Adipose tissue (tissue), 3 donors: ENCODE measurements around the gene MUC6. TPM values are rescaled to one million over a fixed set of nuclear protein-coding genes. Genes with fewer than 3 reads are reported as not detected.

Experiments used
- H3K27ac ChIP-seq: one replicate; pipeline ENCODE4 v1.5.1; 2013; ENCODE audit warnings: low read depth, low read length
- WGBS, 3 donors: extraction: QIAGEN DNeasy Blood & Tissue Kit; methylation state at CpG; one replicate each; pipeline ENCODE4 v1.1.7; 2013; 5-methylcytosine and 5-hydroxymethylcytosine counted together
- polyA plus RNA-seq, 3 donors: library from polyadenylated mRNA; stranded (reverse); fragments of 200-250 nt; gene quantifications; one replicate each; pipeline ENCODE4 v1.2.3, GENCODE V29; 2013
- donor health status: healthy with polysubstance abuse.
- donor health status: Bipolar disorder and iron deficiency.
- donor health status: healthy.

The MUC6 gene
- polyA plus RNA-seq, 3 donors: 6.2 to 10.6 TPM; not detected in 1

DNA sequence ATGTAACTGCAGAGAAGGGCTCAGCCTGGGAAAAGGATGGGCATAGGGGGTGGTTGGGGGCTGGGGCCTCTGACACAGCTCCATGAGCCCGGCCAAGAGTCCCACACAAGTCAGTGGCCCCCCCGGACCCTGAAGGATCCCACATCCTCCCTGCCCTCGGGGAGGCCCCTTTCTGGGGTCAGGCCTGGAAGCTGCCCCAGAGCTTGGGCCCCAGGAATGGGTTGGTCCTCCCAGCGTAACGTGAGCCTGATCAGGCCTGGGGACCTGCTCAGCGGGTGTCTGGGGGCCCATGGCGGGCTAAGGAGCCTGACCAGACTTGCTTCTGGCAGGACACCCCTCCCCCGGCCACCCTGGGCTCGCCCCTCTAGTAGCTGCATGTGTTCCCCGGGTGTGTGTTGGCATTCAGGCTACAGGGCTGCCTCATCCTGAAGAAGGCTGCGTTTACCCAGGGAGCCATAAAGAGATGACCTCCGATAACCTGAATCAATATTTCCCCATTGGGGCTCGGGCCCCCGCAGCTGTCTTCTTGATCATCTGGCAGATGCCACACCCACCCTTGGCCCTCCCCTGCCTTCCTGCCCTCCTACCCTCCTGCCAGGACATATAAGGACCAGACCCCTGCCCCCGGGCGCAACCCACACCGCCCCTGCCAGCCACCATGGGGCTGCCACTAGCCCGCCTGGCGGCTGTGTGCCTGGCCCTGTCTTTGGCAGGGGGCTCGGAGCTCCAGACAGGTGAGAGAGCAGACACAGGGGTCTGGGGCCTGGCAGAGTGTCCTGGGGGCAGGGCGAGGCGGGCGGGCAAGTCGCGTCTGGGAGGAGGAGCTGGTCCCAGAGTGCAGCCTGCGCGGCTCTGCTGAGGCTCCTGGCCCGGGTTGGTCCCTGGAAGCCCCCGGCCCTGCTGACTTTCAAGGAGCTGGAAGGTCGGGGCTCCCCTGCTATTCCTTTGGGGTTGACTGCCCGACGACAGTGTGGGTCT, 38.0 kb upstream of the MUC6 start, which contains the start of gene MUC2:
Gene MUC2, plus strand, starts transcription at position 631 of the 978 bp plus-strand sequence.
- 81 to 86% (median 84%) methylated on average over 30 to 32 of the region's 32 CpGs for WGBS, 3 donors
- no peak within 1 kb of the TSS for H3K27ac ChIP-seq

DNA sequence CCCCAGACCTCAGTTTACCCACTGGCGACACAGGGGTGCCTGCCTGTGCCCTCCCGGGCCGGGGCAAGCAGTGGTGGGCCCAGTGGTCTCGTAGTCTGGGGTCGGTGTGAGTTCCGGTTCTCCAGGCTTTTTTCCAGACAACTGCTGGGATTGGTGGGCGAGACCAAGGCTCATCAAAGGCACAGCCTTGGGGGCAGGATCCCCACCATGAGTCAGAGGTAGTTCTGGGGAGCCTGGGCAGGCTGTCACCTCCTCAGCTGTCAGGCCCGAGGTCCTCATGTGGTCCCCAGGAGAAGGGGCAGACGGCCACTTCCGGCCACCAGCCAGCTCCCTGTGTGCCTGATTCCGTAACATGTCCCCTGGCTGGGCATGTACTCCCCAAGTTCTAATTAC, 37.3 kb upstream of the MUC6 start:
- WGBS, 3 donors: 85 to 86% (median 85%) methylated on average over 11 of the region's 11 CpGs

DNA sequence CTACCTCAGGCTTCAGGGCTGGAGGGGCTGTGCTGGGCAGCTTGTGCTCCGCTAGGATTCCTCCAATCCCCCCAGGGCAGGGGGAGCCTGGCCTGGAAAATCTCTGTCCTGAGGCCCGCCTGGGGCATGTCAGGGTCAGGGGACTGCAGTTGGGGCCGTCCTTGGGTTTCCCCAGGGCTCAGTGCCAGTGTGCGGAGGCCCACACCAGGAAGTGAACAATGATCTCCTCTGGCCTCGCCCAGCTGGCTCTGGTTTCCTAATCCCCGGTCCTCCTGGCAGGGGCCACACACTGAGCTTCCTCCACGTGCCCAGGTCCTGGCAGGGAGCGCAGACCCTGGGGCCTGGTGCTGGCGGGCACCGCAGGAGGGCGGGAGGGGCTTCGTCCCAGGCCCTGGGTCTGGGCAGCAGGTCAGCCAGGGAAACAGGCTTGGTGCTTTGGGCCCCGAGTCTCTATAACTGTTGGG, 36.8 kb upstream of the MUC6 start:
- WGBS, 3 donors: 20 to 24% (median 23%) methylated on average over 13 of the region's 13 CpGs
- no peak overlapping the region for H3K27ac ChIP-seq

More for the DNA sequence above, 37.3 kb upstream of the MUC6 start:
- H3K27ac ChIP-seq: no peak overlapping the region

DNA sequence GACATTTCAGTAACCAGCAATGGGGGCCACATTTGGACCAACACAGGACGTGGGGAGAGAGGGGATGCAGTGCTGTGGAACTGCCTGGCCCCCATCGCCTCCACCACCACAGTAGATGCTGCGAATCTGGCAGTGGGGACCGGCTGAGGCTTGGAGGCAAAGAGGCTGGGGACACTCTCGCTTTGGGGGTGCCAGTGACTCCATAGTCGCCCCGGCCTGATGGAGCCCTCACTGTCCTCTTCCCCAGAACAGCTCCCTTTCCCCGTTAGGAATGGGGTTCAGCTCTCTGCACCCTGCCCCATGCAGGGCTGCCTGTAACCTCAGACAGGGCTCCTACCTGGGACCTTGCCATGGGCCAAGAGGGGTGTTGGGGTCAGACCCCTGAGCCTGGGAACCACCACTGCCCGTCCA, 36.3 kb upstream of the MUC6 start:
- H3K27ac ChIP-seq: no peak overlapping the region

DNA sequence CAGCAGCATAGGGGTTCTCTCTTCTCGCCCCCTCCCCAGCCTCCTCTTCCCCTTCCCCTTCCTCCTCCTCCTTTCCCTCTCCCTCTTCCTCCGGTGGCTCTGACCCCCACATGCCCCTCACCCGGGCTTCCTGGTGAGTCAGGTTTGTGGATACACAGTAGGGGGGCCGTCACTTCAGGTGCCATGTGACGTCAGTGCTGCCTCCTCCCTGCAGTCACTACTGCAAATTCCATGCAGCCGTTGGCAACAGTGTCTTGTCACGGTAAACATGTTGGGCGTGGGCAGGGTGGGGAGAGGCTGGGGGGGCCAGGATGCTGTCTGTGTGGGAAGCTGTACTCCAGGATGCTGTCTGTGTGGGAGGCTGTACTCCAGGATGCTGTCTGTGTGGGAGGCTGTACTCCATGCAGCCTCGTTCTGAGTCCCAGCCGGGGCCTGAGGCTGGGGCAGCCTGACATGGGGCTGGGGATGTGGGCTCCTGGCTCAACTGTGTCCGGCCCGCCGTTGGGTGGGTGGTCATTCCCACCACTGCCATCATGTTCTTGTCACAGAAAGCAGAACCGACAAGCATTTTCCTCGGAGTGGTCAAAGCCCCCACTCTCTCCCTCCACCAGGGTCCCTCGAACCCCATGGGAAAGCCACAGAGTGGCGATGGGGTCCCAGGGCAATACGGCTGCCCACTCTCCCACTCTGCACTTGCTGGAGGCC, 35.8 kb upstream of the MUC6 start:
- H3K27ac ChIP-seq: no peak overlapping the region
- WGBS, 3 donors: 42 to 68% (median 51%) methylated on average over 18 of the region's 18 CpGs

More for the DNA sequence above, 36.3 kb upstream of the MUC6 start:
- WGBS, 3 donors: 77 to 83% (median 82%) methylated on average over 9 of the region's 9 CpGs

DNA sequence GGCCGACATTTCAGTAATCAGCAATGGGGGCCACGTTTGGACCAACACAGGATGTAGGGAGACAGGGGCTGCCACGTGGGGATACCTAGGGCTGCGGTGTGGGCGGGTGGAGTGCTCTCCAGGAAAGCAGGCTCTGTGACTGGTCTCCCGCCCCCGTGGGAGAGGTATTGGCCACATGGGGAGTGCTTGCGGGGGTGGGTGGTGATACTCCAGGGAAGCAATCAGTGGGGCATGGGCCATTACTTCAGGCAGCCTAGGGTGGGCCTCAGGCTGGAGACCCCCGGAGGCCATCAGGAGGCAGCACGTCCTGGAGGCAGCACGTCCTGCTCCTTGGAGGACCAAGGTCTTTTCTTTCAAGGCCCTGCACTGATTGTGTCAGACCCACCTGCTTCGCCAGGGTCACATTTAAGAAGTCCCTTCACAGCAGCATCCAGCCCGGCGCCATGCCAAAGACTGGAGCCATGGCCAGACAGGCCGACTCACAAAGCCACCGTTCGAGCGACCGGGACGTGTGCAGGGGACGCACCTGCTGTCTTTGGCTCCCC, 35.1 kb upstream of the MUC6 start:
- H3K27ac ChIP-seq: no peak overlapping the region
- 74 to 80% (median 75%) methylated on average over 21 of the region's 21 CpGs for WGBS, 3 donors

DNA sequence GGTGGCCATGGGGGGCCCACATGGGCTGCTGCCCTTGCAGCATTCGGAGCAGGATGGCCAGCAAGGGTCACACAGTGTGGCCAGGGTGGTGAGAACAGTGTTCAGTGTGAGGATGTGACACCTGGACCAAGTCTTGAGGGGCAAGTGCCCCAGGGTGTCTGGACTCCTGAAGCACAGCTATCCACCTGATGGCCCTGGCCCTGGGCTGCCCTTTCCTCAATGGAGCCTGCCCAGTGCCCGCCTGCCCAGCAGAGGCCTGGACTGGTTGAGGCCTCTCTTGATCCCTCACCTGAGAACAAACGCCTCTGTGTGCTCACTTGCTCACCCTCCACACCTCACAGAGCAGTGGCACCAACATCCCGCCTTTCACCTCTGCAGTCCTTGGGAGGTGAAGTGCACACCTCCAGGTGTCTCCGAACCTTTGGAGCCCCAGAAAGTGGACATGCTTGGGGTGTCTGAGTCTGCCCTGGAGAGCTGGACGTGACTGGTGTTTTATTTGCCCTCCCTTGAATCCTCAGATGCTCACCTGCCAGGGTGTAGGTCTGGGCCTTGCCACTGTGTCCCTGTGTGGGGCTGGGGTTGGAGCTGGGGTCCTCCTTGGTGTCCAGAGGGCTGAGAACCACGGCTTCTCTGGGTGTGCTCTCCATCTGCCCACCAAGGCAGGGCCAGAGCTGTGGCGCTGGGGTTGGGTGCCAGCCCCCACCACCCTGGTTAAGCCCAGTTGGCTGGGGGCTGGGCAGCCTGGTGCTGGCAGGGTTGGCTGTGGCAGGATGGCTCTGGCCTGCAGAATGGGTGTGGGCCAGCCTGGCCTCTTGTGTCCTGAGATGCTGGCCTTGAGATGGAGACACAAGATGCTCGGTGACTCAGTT, 34.3 kb upstream of the MUC6 start:
- 87 to 93% (median 90%) methylated on average over 9 of the region's 9 CpGs for WGBS, 3 donors
- H3K27ac ChIP-seq: no peak overlapping the region

DNA sequence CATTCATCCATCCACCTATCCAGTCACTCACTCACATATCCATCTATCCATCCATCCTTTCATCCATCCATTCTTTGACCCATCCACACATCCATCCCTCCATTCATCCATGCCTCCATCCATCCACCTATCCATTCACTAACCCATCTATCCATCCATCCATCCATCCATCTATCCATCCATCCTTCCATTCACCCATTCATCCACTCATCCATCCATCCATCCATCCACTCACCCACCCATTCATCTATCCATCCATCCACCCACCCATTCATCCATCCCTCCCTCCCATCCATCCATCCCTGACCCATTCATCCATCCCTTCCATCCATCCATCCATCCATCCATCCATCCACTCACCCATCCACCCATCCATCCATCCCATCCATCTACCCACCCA, 33.2 kb upstream of the MUC6 start:
- no peak overlapping the region for H3K27ac ChIP-seq

DNA sequence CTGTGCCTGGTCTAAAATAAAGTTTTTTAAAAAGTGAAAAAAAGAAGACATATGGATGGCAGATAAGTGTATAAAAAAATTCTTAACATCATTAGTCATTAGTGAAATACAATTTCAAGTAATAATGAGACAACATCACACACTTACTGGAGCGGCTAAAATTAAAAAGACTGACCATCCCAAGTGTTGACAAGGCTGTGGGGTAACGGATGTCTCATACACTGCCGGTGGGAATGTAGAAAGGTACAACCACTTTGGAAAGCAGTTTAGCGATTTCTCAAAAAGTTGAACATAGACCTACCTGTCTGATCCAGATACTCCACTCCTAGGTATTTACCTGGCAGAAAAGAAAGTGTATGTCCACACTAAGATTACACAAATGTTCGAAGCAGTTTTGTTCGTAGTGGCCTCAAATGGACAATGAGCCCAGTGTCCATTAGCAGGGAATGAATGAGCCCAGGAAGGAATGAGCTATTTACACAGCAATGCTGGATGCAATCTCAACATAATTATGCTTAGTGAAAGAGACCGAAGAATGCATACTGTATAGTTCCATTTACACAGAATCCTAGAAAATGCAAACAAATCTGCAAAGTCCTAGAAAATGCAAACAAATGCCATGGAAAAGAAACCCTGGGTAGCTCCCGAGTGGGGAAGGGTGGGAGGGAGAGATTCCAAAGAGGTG, 31.4 kb upstream of the MUC6 start:
- WGBS, 3 donors: 56 to 87% (median 80%) methylated on average over 8 of the region's 8 CpGs
- no peak overlapping the region for H3K27ac ChIP-seq

DNA sequence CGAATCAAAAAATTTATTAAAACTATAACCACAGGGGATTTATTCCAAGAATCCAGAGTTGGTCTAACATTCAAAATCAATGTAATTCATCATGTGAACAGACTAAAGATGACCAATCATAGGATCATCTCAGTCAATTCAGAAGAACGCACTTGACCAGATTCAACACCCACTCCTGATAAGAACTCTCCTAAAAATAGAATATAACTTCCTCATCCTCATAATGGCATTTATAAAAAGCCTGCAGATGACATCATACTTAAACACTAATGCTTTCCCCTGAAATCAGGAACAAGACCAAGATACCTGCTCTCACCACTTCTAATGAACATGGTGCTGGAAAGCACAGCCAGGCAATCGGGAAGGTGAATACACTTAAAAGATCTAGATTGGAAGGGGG, 27.6 kb upstream of the MUC6 start:
- 60 to 78% (median 61%) methylated on average over 3 of the region's 3 CpGs for WGBS, 3 donors
- H3K27ac ChIP-seq: no peak overlapping the region

DNA sequence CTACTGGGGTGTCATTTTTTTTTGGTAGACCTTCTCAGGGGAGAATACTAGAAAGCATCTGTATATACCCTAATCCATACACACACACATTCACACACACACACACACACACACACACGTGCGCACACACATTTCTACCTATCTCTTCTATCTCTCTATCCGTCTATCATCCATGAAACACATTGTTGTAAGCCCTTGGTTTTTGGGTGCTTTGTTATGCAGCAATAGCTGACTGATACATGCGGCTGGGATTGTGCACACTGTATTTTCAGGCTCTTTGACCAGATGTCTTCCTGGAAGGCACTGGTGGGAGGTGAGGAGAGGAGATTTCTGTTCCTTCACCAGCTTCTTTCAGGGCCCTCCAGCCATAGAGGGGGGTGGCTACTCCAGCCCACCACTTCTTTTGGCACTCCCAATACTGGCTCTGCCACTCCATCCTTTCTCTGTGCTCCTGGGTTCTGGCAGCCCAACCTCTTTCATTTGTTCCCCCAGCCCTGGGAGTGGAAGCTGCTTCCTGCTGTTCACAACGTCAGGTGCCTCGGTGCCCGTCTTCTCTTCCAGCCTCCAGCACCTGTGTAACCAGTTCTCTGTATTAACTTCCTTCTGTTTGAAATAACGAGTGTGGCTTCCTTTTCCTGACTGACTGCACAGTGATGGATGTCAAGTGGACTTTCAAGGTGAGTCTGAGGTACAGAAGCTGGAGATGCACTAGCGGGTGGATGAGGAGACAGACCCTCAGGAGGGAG, 25.7 kb upstream of the MUC6 start:
- H3K27ac ChIP-seq: no peak overlapping the region
- 67 to 73% (median 72%) methylated on average over 9 of the region's 9 CpGs for WGBS, 3 donors

DNA sequence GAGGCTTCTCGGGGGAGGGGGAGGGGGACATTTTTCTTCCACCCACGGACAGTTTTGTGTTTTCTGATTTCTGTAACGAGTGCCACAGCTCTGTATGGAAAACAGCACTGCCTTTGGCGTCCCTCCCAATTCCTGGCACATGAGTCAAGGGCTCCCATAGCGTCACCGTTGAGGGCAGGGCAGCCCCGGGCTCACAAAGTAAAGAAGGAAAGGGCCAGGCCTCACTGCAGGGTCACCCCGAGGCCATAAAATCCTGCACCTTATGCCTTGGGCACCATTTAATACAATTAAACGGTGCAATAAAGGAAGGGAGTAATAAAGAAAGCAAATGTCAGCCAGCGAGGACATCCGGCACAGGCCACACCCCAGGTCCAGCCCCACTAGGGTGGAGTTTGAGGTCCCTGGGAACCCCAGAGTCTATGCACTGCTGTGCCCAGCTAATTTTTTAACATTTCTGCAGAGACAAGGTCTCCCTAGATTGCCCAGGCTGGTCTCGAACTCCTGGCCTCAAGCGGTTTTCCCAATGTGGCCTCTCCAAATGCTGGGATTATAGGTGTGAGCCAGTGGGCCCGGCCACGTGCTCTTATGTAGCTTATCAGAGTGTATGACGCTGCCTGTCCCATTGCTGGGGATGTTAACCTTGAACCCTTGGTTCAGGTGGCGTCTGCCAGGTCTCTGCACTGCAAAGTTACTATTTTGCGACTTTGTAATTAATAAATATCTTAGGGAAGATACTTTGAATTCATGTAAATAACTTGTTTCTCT, 24.5 kb upstream of the MUC6 start:
- WGBS, 3 donors: 64 to 73% (median 72%) methylated on average over 18 of the region's 18 CpGs
- H3K27ac ChIP-seq: no peak overlapping the region

DNA sequence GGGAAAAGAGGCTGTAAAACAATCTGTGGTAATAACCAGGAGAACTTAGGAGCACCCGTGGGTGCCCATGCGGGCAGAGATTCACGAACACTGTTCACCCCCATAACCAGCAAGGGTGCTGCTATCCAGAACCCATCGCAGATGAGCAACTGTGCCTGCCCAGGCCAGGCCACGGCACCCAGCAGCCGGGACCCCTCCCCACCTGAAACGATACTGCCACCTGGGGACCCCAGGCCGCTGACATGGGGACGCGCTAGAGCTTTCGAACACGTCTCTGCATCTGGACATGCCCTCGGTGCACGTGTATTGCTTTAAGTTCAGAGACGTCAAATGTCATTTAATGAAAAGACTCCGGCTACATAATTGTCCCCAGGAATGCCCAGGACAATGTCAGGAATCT, 23.9 kb upstream of the MUC6 start:
- H3K27ac ChIP-seq: no peak overlapping the region
- WGBS, 3 donors: 74 to 89% (median 88%) methylated on average over 16 of the region's 16 CpGs

DNA sequence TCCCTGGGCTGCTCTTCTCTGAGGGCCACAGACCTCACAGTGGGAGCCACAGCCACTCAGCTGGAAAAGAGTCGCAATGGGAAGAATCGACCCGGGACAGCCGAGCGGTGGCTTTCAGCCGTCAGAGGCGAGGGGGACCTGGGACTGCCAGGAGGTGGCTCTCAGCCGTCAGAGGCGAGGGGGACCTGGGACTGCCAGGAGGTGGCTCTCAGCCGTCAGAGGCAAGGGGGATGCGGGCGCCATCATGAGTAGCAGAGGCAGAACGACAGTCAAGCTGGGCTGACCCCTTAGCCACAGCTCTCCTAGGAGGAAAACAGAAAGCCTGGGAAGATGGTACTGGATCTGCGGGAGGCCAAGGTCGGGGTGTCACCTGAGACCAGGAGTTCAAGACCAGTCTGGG, 23.2 kb upstream of the MUC6 start:
- H3K27ac ChIP-seq: no peak overlapping the region
- WGBS, 3 donors: 67 to 85% (median 73%) methylated on average over 15 of the region's 15 CpGs

DNA sequence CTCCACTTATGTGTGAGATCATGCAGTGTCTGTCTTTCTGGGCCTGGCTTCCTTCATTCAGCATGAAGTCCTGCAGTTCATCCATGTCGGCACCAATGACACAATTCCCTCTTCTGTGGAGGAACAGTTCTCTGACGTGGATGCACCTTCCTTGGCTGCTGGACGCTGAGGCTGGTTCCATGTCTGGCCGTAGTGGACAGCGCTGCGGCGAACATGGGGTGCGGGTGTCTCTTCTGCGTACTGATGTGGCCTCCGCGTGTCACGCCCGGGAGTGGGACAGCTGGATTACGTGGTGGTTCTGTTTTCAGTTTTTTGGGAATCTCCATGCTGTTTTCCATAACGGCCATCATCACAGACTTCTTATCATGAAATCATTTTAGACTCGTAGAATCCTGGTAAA, 21.3 kb upstream of the MUC6 start:
- WGBS, 3 donors: 84 to 89% (median 89%) methylated on average over 16 of the region's 16 CpGs
- no peak overlapping the region for H3K27ac ChIP-seq

DNA sequence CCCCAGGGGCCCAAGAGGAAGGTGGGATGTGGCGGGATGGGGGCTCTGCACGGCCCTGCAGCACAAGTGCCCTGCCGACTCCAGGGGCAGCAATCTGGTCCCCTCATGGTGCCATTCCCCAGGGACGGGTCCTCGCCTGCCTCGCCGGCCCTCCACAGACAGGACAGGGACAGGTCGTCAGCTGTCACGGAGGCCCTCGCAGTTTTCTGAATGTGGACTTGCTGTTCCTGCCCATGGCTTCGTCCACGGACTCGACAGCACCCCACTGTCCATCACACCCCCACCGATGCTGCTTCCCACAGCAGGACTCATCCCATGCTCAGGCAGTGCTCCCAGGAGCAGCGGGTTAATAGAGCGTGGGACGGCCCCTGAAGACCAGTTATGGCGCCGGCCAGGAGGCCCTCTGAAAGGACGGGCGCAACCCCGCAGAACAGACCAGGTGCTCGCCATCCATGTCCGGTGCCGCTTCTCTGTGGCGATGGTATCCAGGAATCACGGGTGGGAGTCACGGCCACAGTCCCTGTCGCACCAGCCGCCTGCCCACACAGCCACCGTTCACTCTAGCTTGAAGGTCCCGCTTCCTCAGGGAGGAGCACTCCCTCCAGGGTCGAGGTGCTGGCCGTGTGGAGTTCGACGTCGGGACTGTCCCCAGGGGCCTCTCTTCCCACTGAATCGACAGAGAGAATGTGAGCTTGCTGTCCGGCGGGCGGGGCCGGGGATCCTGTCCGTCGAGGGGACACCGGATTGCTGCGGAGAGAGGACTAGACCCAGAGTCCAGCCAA, 19.7 kb upstream of the MUC6 start:
- WGBS, 3 donors: 79 to 84% (median 81%) methylated on average over 46 of the region's 46 CpGs
- H3K27ac ChIP-seq: no peak overlapping the region
